Measurements from ENCODE around the gene TMEM214.

The TMEM214 gene

DNA sequence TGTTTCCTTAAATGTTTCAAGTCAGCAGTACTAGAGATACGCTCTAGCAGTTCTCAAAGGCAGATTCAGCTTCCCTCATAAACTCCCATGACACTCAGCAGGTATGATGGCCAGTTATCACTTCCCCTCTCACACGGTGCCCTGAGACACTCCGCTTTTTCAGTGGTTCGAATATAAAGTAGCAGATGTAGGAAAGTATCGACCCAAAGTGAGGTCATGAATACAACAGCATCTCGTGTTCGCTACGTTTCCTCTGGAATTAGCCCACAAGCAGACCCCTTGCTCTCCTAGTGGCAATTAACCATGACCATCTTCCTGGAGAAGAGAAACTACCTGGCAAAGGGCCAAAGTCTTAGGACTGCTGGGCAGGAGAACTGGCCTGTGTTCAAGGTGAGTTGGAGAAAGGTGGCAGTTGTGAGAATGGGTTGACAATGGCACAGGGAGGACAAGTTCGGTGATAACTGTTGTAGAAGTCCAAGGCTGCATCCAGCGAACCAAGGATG is 9.4 kb downstream of the TMEM214 start:
- DNase-seq: no peak

DNA sequence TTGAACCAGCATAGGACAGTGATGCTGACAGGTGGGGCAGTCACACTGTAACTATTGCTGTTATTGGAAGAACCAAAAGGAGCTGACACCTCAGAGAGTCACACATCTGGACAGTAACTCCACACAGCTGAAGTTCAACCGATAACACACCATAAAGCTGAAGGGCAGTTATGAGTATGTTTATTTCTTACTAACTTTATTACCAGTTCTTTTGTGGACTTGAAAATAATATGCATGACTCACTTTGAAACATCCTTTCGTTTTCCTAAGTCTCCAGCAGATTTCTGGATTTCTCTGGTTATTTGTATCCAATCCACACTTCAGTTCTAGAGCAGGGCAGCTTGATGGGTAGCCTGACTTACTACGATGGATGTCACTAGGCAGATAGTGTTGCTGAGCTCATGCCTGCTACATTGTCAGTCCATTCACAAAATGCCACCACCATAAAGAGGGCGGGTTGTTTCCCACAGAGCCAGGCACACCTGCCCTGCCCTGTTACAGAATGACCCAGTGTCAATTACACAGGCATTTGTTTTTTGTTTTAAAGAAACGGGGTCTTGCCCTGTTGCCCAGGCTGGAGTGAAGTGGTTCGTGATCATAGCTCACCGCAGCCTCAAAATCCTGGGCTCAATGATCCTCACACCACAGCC is 10.3 kb downstream of the TMEM214 start:
- DNase-seq: no peak

DNA sequence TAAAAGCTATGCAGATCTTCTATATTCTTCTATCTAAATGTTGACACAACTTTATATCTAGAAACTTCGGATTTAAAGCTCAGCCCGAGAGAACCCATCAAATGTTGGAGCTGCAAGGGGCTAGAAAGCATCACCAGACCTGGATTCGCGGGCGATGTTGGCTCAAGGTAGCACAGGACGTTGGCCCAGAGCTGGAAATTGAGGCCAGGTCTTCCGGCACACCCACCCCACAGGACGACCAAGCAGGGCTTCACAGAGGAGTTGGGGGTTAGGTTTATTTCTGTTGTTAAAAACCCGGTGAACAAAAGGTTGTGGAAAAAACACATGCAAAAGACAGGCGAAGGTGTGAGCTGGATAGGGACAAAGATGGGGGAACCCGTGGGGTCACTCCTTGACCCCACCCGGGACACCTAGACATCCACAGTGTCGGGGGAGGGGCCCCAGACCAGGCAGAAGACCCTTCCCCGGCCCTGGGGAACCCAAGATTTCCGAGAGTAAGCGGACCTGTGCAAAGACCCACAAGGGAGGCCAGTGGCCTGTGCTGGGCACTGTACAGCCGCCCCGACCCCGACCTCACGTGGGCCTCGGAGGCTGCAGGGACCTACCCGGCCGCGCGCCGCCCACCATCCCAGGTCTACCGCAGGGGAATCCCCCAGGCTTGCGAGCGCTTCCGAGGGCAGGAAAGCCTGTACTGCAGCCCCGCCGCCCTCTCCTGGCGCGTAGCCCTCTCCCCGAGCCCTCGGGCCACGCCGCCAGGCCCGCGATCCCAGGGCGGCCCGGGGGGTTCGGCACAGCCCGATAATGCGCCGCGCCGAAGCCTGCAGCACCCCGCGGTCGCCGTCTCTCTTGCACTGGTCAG is 16.9 kb downstream of the TMEM214 start:
- no peak for DNase-seq

DNA sequence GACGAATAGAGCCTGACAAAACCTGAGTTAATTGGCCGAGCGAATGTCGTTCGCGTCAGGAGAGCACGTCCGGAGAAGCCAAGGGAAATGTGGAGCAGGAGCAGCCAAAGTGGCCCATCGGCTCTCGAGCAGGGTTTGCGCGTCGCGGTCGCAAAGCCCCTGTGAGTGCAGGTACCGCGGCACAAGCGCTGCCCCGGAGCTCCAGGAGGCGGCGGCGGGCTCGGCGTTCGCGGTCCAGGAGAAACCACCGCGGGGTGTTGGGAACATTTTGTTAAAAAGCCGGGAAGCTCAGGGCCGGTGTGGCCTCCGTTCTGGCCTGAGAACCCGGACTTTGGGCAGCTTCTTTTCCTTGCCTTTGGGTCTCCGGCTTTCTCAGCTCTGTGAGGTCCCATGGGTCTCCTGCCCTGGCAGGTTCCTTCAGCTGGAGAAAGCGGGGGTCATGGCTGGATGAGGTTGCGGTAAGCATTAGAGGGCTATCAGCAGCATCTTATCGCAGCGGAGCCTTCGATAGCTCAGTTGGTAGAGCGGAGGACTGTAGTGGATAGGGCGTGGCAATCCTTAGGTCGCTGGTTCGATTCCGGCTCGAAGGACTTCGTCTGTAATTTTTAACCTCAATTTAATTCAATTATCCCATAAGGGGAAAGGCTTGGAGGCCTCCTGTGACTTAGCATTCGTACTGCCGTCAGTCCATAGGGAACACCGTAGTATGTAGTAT is 17.7 kb downstream of the TMEM214 start:
- peak; percentile 98 for DNase-seq

DNA sequence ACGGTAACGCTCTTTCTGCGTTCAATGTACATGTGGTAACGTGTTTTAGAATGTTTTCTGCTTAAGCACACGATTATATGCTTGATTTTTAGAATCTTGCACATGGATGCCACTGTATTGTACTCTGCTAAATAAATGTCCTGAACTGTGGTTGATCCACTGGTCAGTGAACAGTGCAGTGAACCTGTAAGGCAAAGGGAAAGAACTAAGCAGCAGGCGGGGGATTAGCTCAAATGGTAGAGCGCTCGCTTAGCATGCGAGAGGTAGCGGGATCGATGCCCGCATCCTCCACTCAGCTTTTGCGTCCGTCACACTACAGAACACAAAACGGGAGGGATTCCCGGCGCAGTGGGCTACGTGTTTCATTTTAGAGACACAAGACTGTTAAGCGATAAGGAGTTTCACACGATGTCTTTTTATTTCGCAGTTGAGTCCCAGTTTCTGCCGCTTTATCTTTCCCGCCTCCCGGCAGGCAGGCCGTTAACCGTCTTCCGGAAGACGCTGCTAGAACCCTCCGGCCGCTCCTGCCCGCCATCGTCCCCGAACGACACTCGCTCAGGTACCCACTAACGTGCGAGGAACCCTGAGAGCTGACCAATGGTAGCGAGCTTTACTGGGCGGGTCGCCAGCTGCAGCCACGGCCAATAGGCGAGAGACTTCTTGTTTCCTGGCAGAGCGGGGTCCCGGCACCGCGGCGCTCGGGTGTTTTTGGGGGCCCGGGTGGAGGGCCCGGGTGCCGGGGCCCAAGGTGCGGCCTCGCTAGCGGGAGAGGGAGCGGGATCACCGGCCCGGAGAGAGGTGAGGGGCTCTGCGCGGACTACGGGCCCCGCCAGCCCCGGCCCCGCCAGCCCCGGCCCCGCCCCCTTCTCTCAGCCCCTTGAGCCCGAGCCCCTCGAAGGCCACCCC is 18.5 kb downstream of the TMEM214 start, which contains the start of gene AGBL5:
AGBL5 (plus strand) TSS at position 673 of the 906 bp plus-strand sequence. CDS start 1,291 bp downstream, outside the sequence.
- DNase-seq: peak; percentile 98

DNA sequence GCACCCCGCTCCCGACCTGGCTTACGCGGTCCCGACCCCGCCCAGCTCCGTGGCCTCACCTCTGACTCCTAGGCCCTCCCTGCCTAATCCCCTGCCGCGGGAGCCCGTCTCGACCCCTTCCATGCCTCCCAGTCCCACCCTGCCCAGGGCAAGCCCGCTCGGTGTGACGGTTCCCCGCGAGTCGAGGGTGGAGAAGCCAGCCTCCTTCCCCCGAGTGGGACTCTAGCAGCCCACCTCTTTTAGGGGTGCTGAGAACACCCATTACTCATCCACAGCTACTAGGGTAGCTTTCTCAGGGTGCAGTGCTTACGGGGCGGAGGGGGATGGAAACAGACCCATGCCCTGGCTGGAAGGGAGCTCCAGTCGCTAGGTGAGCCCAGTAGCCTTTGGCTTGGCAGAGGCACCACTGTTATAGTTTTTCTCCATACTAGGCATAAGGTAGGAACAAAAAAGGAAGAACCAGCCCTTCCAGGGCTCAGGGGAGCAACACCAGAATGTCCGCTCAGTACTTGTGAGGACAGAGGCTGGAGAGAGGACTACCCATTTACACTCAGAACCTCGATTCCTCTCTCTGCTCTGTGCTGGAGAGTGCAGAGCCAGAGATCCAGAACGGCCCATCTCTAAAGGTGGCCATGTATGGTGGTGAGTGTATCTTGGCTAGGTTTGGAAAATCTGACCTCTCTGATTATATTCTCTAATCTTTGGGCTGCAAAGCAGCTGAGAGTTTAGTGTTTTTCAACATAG is 19.3 kb downstream of the TMEM214 start:
- no peak for DNase-seq

DNA sequence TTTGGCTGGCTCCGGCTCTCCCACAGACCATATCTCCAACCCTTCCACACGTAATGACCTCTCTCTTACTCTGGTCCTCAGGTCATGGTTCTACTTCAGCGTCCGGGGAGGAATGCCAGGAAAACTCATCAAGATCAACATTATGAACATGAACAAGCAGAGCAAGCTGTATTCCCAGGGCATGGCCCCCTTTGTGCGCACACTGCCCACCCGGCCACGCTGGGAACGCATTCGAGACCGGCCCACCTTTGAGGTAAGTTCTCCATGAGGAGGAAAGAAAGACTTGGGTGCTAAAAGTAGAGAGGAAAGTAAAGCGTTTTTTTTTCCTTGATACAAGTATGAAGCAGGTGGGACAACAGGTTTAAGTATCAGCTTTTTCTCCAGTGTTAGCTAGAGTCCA is 20.6 kb downstream of the TMEM214 start:
- no peak for DNase-seq

DNA sequence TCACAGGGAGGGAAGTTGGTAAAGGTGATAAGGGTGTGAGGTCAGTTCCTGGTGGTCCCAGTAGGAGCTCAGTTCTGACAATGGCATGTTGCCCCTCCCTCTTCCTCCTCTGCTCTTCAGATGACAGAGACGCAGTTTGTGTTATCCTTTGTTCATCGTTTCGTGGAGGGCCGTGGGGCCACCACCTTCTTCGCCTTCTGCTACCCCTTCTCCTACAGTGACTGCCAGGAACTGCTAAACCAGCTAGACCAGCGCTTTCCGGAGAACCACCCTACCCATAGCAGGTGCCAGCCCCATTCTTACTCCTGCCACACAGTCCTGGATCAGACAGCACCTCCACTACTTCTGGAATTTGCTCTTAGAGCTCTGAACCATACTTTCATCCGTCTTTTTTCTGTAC is 21.0 kb downstream of the TMEM214 start:
- no peak for DNase-seq

DNA sequence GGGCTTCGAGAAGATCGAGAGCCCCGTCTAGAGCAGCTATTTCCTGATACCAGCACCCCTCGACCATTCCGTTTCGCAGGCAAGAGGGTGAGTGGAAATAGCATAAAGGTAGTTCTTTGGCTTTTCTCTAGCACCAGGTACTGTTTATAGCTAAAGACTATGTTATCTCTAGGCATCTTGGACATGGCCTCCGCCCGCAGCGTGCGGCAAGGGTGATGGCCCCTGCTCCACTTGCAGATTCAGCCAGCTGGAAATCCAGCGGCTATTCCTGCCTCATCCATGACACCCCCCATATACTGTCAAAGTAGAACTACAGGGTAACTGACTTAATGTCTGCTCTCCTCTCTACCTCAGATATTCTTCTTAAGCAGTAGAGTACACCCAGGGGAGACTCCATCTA is 22.0 kb downstream of the TMEM214 start:
- no peak for DNase-seq

DNA sequence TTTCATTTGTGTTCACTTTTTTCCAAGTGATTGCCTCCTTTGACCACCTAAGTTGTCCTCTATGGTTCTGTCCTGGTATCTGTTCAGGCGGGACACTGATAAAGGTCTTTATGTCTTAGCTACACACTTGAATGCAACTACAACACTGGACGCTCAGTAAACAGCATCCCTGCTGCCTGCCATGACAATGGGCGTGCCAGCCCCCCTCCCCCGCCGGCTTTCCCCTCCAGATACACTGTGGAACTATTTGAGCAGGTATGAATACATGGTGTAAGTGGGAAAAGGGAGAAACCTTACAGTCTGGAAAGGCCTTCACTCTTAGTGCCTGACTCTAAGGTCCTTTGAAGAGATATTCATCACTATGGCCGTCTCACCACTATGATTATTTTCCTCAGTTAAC is 24.4 kb downstream of the TMEM214 start:
- no peak for DNase-seq

DNA sequence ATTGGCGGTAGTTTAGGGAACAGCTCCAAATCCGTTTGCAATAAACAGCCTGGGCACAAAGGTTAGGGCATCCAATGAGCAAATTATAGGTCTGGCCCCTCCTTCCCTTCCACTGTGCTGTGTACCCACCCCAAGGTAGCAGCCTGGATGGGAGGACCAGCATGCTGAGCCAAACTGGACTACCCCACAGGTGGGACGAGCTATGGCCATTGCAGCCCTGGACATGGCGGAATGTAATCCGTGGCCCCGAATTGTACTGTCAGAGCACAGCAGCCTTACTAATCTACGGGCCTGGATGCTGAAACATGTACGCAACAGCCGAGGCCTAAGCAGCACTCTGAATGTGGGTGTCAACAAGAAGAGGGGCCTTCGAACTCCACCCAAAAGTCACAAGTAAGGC is 25.4 kb downstream of the TMEM214 start:
- no peak for DNase-seq

DNA sequence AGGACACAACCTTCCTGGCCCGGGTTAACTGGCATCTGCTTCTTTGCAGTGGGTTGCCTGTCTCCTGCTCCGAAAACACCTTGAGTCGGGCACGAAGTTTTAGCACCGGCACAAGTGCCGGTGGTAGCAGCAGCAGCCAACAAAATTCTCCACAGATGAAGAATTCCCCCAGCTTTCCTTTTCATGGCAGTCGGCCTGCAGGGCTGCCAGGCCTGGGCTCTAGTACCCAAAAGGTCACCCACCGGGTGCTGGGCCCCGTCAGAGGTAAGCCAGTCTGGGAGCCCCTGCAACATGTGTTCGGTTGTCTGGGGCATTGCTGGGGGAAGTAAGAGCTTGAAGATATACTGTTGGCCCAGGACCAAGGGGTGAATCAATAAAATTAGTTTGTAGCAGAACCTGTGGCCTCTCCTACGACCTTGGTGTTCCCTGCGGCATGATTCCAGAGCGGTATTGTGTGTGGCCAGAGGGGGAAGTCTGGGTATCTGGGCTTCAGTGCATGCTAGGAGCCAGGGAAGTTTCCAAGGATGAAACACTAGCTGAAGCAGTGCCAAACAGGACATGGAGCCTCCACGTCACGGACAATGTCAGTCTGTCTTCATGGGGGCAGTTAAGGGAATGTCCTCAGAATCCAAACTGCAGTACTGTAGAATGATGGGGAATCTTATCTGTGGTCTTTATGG is 26.5 kb downstream of the TMEM214 start:
- DNase-seq: no peak

DNA sequence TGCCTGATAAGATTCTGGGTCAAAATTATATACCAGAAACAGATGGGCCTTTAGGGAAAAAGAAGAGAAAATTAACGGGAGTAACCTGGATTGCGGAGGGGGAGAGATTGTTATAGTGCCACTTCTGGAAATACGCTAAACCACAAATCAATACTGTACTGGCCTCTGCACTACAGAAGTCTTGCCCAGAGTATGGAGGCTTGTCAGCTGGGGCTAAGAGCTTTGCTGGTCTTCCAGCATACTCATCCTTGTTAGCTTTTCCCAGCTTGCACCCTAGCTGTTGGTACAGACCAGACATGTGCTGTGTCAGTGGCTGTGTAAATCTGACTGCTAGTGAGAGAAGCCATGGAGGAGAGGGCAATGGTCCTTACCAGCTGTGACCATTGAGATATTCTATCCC is 27.6 kb downstream of the TMEM214 start:
- DNase-seq: no peak

DNA sequence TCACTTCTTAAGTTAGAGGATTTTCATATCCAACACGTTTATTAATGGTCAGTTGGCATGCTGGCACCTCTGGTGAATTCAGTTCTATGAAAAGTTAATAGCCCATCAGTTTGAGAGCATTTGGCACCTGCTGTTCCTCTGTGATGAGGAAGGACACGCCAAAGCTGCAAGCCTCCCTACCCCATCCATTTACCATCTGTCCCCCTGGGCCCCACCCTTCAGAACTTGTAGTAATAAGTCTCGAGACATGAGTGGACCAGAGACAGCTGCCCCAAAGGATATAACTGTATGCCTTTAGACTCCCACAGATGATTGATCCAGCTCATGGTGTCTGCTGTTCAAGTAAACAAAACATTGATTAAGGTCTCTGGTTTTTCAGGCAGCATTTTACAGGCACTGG is 32.4 kb downstream of the TMEM214 start:
- no peak for DNase-seq

DNA sequence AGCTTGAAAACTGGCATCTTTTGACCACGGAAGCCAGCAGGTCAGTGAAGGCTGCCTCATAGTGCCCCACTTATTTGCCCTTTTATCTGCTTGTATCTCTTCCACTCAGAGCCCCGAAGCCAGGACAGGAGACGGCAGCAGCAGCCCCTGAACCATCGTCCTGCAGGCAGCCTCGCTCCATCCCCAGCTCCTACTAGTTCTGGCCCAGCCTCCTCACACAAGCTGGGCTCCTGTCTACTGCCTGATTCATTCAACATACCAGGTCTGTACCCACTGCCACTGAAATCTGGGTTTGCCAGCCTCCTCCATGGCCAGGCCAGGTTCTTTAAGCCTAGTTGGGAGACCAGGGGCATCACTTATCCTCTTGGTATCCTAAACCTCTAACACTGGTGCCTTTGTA is 34.6 kb downstream of the TMEM214 start:
- no peak for DNase-seq

DNA sequence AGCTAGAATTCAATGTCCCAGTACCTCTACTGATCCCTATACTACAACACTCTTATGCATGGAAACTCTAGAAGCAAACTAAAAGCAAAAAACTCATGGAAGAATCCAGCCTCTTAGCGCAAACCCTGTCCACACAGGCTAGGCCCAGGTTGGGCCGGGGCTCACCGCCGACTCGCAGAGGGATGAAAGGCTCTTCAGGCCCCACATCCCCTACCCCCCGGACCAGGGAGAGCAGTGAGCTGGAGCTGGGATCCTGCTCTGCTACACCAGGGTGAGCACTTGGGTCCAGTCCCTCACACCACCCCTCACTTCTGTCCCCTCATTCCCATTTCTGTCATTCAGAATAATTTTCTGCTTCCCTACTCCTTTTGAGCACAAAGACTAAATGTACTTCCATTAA is 36.7 kb downstream of the TMEM214 start:
- DNase-seq: no peak

DNA sequence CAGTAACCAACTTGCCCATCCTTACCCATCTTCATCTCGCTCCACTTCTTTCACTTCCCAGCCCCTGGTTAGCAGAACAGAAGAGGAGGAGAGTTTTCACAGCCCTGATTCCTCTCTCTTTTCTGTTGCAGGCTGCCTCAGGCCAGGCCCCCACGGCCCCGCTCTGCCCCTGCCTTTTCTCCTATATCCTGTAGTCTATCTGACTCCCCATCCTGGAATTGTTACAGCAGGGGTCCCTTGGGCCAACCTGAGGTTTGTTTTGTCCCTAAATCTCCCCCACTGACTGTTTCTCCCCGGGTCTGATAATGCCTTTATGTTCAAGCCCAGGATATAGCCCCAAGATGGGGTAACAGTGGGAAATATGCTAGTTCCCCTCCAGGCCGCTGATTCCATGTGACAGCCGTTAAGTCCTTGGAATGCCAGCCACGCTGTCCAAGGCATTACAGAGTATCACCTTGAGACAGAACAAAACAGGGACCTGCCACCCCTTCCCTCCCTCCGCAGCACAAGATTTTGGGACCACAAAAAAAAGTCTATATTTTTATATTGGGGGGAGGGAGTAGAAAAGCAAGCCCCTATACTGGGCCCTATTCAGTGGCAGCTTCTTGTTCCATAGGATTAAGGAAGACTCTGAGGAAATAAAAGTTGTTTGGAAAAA is 37.3 kb downstream of the TMEM214 start:
- no peak for DNase-seq

DNA sequence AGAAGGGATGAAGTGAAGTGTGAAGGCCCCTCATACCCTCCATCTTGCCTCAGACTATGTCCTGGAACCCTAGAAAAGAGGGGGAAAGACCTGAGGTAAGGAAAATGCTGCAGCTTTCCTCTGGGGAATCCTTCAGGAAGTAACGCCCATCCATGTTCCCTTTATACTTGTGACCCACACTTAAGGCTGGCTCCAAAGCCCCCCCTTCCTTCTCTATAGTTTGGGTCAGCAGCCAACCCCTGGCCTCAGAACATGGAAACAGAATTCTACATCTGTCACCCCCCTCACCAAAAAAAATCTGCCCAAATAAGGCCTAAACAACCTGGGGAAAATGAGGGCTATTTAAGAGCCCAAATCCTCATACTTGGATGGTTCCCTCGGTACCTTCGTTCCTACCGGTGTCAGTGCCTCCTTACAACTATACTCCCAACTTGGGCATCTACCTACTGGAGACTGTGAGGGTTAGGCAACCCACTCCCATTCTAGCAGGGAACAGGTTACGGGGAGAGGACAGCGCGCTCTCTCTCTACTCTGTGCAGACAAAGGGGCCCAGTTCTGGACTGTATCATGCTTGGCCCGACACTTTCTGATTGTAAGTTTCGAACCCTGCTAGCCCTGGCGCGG is 38.0 kb downstream of the TMEM214 start:
- no peak for DNase-seq

DNA sequence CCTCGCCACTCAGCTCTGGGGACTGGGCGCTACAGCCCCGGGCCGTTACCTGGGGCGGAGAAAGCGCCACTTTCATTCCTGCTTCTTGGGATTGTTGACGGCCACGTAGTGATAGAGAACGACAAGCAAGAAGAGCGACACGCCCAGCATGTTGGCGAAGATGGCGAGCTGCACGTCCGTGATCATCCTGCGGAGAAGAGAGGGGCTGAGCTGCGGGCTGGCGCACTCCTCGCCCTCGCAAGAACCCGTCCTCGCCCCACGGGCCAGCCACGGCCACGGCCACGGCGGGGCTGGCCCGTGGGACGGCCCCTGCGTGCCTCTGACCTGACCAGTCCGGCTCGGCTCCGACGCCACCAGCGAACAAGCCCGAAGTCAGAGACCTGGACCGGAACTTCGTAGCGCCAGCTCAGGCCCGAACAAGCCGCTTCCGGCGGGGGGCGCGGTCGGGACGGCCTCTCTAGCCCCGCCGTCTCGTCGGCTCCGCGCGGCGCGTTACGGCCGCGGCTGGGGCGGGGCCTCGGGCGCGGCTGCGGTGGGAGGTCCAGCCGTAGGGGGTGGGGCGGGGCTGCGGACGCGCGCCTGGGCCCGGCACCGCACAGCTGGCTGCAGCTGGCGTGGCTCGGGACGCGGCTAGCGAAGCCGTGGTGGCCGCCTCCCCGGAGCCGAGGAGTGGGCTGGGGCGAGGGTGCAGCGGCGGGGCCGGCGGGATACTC is 38.7 kb downstream of the TMEM214 start, which contains the start of gene OST4:
OST4 (minus strand) TSS at position 378 of the 713 bp plus-strand sequence.
- peak; percentile 59 for DNase-seq
